Liver (tissue), 9 donors: Measurements from ENCODE around the gene HDAC2. TPM values are rescaled to one million over a fixed set of nuclear protein-coding genes. Genes with fewer than 3 reads are reported as not detected.

Experiments used
- DNase-seq: peaks from one replicate; pipeline ENCODE4 v3.0.0-alpha.2; 2017; ENCODE audit warnings: low spot score
- H3K27ac ChIP-seq, 2 donors: one replicate each; pipeline ENCODE4 v1.7.0; 2013; ENCODE audit warnings: inconsistent platforms in 2 of 2, low read length in 2 of 2, control low read depth in 1 of 2, low read depth in 1 of 2, mild to moderate bottlenecking in 1 of 2
- H3K27me3 ChIP-seq, 4 donors: one replicate each; pipeline versions ENCODE4 v1.6.1 to v1.7.0; 2013; ENCODE audit warnings: low read length in 3 of 4, inconsistent platforms in 1 of 4, mild to moderate bottlenecking in 1 of 4, moderate library complexity in 1 of 4; ENCODE audit not compliant: control insufficient read depth in 4 of 4, insufficient read depth in 4 of 4
- H3K36me3 ChIP-seq, 4 donors: one replicate each; pipeline versions ENCODE4 v1.6.1 to v1.7.0; 2013; ENCODE audit warnings: low read length in 3 of 4, mild to moderate bottlenecking in 3 of 4, low read depth in 1 of 4, moderate library complexity in 1 of 4; ENCODE audit not compliant: control insufficient read depth in 4 of 4, insufficient read depth in 3 of 4
- H3K4me1 ChIP-seq, 4 donors: one replicate each; pipeline versions ENCODE4 v1.6.1 to v1.7.0; 2013; ENCODE audit warnings: low read length in 3 of 4, mild to moderate bottlenecking in 3 of 4, moderate library complexity in 1 of 4; ENCODE audit not compliant: control insufficient read depth in 4 of 4, insufficient read depth in 4 of 4
- H3K4me3 ChIP-seq, 3 donors: one replicate each; pipeline versions ENCODE4 v1.6.1 to v1.7.0; 2013; ENCODE audit warnings: low read length in 3 of 3, control low read depth in 1 of 3, low read depth in 1 of 3, mild to moderate bottlenecking in 1 of 3
- H3K9ac ChIP-seq, 2 donors: one replicate each; pipeline ENCODE4 v1.7.0; 2013; ENCODE audit warnings: low read length in 2 of 2, mild to moderate bottlenecking in 2 of 2, moderate library complexity in 2 of 2, control low read depth in 1 of 2, low read depth in 1 of 2
- H3K9me3 ChIP-seq, 4 donors: one replicate each; pipeline versions ENCODE4 v1.6.1 to v1.7.0; 2013; ENCODE audit warnings: low read length in 3 of 4; ENCODE audit not compliant: control insufficient read depth in 4 of 4
- ATF3 ChIP-seq: IDR thresholded peaks from 2 replicates; pipeline ENCODE4 v1.6.1; 2016; ENCODE audit warnings: antibody characterized with exemption
- CTCF ChIP-seq: fragments of 150-350 bp; IDR thresholded peaks from 2 replicates; pipeline ENCODE4 v1.5.1; 2017; ENCODE audit warnings: improper control_type of control experiment, low read depth, low read length; ENCODE audit not compliant: missing input control
- FOXA1 ChIP-seq: IDR thresholded peaks from 2 replicates; pipeline ENCODE4 v1.6.1; 2016; ENCODE audit warnings: antibody characterized with exemption
- FOXA2 ChIP-seq: IDR thresholded peaks from 2 replicates; pipeline ENCODE4 v1.6.1; 2016; ENCODE audit warnings: antibody characterized with exemption
- GABPA ChIP-seq, 2 donors: IDR thresholded peaks in 1 of 2; conservative IDR thresholded peaks in 1 of 2; 2 replicates each; pipeline ENCODE4 v1.6.1; 2016; ENCODE audit warnings: antibody characterized with exemption in 2 of 2, mild to moderate bottlenecking in 1 of 2, moderate library complexity in 1 of 2
- RAD21 ChIP-seq, 2 donors: IDR thresholded peaks; 2 replicates each; pipeline ENCODE4 v1.6.1; 2016; ENCODE audit warnings: antibody characterized with exemption in 2 of 2, mild to moderate bottlenecking in 2 of 2
- REST ChIP-seq: IDR thresholded peaks from 2 replicates; pipeline ENCODE4 v1.6.1; 2016; ENCODE audit warnings: antibody characterized with exemption, mild to moderate bottlenecking
- RXRA ChIP-seq, 2 donors: IDR thresholded peaks; 2 replicates each; pipeline ENCODE4 v1.6.1; 2017 to 2018; ENCODE audit warnings: antibody characterized with exemption in 2 of 2, mild to moderate bottlenecking in 1 of 2
- SP1 ChIP-seq: IDR thresholded peaks from 2 replicates; pipeline ENCODE4 v1.6.1; 2018; ENCODE audit warnings: antibody characterized with exemption, mild to moderate bottlenecking
- YY1 ChIP-seq: IDR thresholded peaks from 2 replicates; pipeline ENCODE4 v1.6.1; 2016; ENCODE audit warnings: antibody characterized with exemption, mild to moderate bottlenecking
- ZBTB33 ChIP-seq: IDR thresholded peaks from 2 replicates; pipeline ENCODE4 v1.6.1; 2016; ENCODE audit warnings: antibody characterized with exemption
- WGBS: extraction: QIAGEN DNeasy Blood & Tissue Kit; methylation state at CpG from one replicate; pipeline ENCODE4 v1.1.7; 2013; 5-methylcytosine and 5-hydroxymethylcytosine counted together
- polyA plus RNA-seq, 2 donors: library from polyadenylated mRNA; stranded (reverse) in 1 of 2; unstranded in 1 of 2; fragments of 200-250 nt in 1 of 2; fragments of >200 nt in 1 of 2; fragmentation: Nextera tagmentation in 1 of 2; extraction: Ambion mirVana in 1 of 2; gene quantifications; one replicate each; pipeline versions ENCODE4 v1.2.1 to v1.2.3, GENCODE V29; 2013 to 2015
- total RNA-seq, 2 donors: library from RNA; depleted of rRNA; stranded (reverse); fragments of >200 nt; gene quantifications; one replicate each; pipeline ENCODE4 v1.2.3, GENCODE V29; 2014
- donor health status: healthy.
- donor health status: healthy.
- donor health status: healthy.
- donor health status: healthy.
- donor health status: healthy.

Gene HDAC2
- total and polyA plus RNA-seq, 4 donors: 14.7 to 56.9 (median 21.0) TPM

- no peak for DNase-seq
- Histone ChIP-seq H3K36me3 (no peaks in the 10 kb centered on the region), H3K4me1 (no peaks in the 10 kb centered on the region), H3K4me3 (no peak overlapping the region), H3K27me3 (no peaks in the 10 kb centered on the region), H3K9me3 (peaks cover 0 to 4% (median 0%) of the 10 kb centered on the region in 4 donors), H3K9ac (no peak overlapping the region), H3K27ac (no peak overlapping the region)
- 43% methylated on average over 2 of the region's 2 CpGs for WGBS
- no peak for TF ChIP-seq YY1
- no peak for TF ChIP-seq REST
- no peak for TF ChIP-seq FOXA1
- no peak for TF ChIP-seq RAD21 (IDR thresholded peaks at IDR 0.05)
- no peak for TF ChIP-seq ZBTB33
- no peak for TF ChIP-seq RXRA (IDR thresholded peaks at IDR 0.05)
- TF ChIP-seq GABPA (IDR thresholded peaks at IDR 0.05 in 1 of 2, conservative IDR thresholded peaks at IDR 0.05 in 1 of 2): no peak
- no peak for TF ChIP-seq ATF3
- TF ChIP-seq SP1: no peak
Observed at GRCh38 chr6:113925378-113925777, 45.6 kb downstream of the HDAC2 start.

GRCh38 chr6:113924312-113924723 is 46.6 kb downstream of the HDAC2 start:
- Histone ChIP-seq H3K9ac (no peak overlapping the region), H3K36me3 (no peaks in the 10 kb centered on the region), H3K9me3 (no peaks in the 10 kb centered on the region), H3K27me3 (no peaks in the 10 kb centered on the region), H3K4me1 (no peaks in the 10 kb centered on the region), H3K27ac (no peak overlapping the region), H3K4me3 (no peak overlapping the region)
- TF ChIP-seq ATF3: no peak
- TF ChIP-seq ZBTB33: no peak
- TF ChIP-seq SP1: no peak
- TF ChIP-seq FOXA2: no peak
- TF ChIP-seq CTCF: no peak
- no peak for TF ChIP-seq YY1
- no peak for TF ChIP-seq RXRA (IDR thresholded peaks at IDR 0.05)
- no peak for DNase-seq
